ENCODE data around the gene FGG.
"Not testable (repeated sequence)": the region's sequence is repeated elsewhere in the genome, so short reads cannot be mapped to it uniquely, and the experiment has no call there.

The FGG gene

GRCh38 chr4:154611833-154612232, 623 bp downstream of the FGG start:
- DNase-seq (ENCODE audit: low read depth in 2 of 2, low spot score in 1 of 2) = no peak

- DNase-seq (ENCODE audit: low read depth in 2 of 2, low spot score in 1 of 2) = no peak
Measured at GRCh38 chr4:154610582-154610981, 1.9 kb downstream of the FGG start.

DNA sequence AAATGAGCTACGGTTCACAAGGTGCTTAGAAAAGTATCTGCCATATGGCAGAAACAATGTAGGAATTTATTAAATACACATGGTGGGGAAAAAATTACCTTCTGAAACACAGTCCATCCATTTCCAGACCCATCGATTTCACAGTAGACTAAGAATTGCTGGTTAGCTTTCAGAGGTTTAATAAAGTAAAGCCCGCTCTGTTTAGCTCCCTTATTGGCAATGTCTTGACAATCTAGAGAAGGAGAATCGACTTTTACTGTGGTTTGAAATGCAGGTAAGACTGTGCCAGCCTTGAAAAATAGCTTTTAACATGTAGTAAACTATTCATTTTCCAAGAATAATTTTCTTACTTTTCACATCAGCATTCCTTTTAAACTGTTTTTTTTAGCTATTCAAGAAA, 2.9 kb downstream of the FGG start:
- DNase-seq (ENCODE audit: low read depth in 2 of 2, low spot score in 1 of 2) = no peak

DNA sequence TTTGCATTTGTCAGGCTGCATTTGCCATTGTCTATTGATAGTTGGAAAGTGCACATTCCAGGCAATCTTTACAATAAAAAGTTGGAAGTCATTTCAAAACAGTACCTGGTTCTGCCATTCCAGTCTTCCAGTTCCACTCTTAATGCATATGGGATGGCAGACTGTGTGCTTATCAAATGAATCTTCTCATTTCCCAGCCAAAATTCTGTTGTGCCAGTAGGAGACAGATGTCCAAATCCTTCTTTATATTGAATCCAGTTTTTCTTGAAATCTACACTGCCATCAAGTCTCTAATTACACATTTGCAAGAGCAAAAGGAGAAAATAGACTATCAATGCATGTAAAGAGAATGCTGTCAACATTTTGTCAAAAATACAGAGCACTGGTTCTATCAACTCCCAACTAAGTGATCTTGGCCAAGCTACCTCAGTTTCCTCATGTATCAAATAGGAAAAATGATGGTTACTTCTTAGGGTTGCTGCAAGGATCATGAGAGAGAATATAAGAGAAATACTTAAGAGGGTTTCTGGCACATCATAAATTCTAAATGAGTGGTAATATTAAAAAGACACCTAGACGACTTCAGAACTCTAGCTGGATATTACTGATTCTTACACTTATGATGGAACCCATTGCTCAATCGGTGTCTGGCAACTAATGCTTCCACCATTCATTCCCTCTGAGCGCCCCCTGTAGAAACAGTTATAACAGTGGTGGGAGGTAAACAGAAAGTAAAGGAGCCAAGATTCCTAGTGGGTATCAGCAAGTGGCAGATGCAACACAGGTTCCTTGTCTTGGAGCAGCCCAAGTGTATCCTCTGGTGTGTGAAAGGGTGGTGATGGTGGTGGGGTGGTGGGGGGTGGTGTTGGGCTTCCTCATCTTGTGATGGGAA, 3.8 kb downstream of the FGG start:
- no peak for DNase-seq (ENCODE audit: low read depth in 2 of 2, low spot score in 1 of 2)

DNA sequence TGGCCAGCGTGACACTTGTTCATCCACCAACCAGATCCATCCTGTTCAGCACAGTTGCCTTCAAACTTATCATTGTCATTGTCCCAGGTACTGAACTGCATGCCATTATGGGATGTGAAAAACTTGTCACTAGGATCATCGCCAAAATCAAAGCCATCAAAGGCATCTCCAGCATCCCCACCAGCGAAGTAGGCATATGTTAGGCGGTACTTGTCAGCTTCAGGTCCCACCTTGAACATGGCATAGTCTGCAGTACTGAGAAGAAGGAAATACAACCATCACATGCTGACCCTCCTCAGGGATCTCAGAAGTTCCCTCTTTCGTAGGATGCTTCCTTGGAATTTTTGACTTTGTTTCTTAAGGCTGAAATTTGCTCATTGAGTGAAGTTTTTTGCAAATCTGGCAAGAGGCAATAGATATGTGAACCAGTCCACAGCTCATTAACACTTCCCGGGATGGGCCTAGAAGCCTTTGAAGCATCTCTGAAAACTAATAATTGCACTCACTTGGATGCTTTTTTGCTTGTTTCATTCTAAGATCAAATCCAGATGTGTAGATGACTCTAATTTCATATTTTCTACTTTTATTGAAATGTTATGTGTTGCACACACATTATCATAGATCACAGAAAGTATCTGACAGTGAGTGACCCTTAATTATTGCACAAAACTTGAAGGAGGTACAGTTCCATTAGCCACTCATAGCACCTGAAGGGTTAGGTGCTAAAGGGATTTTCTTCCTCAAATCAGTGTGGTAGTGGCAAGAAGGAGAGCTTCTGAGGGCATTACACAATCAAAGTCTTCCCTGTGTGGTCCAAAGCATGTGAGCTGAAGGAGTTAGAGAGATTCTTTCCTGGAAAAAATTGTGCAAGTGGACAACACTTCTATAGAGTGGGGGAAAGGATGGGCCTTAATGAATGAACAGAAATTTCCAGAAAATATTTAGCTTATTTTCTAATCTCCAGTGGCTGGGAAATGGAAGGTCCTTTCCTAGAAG, 5.4 kb downstream of the FGG start:
- no peak for DNase-seq (ENCODE audit: low read depth in 2 of 2, low spot score in 1 of 2)

DNA sequence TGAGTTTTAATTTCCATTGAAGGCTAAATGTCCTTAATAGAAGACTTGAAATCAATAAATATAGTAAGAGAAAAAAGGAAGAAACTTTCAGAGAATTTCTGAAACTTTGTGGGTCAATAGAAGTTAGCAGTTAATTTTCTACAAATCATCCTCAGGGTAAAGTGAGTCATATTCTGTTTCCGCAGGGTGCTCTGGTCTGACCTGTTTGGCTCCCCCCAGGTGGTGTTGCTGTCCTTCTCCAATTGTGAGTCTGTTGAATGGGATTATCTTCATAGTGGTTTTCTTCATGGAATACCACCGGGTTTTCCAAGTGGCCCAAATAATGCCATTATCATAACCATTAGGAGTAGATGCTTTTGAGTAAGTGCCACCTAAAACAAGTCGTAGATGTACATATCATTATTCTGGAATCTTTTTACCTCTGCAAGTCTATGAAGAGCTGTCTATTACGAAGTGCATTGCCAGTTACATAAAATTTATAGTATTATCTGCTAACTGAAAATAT, 7.7 kb downstream of the FGG start:
- no peak for DNase-seq (ENCODE audit: low read depth in 2 of 2, low spot score in 1 of 2)

- no peak for DNase-seq (ENCODE audit: low read depth in 2 of 2, low spot score in 1 of 2)
Measured at GRCh38 chr4:154603033-154603943, 9.2 kb downstream of the FGG start.

- DNase-seq (ENCODE audit: low read depth in 2 of 2, low spot score in 1 of 2) = no peak
Measured at GRCh38 chr4:154602404-154603020, 9.9 kb downstream of the FGG start.

DNA sequence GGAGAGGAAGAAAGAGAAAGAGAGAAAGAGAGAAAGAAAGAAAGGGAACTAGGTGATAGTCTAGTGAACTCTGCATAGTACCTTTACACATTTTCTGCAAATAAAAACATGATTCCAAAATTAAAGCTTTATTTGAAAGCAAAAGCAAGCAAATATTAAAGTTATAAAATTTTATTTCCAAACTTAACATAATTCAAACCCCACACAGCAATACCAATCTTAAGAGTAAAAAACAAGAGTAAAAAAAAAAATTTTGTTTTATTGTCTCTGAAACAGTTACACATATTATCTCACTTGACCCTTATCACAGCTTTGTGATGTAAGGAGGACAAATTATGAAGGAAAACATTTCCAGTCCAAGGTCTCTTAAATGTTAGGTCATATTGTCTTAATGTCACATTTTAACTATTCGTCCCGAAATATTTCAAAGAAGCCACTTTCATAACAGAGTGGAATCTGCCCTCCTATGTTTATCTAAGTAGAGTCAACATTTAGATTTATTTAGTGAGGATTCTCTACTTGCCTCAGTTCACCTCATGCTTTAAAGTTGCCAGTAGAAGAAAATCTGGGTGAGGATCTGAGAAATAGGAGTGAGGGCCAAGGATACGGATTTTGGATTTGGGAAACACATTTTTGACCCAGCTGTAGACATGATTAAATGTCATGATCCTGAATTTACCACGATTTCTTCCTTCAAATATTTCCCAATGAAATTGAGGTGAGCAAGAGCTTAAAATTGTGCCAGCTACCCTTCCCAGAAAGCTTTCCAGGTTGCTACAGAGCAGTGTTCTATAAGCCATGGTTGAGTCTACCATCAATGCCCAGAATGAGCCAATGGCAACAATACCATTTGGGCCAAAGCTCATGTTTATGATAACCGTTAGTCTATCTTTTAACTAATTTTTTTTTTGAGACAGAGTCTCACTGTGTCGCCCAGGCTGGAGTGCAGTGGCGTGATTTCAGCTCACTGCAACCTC, 14.4 kb downstream of the FGG start:
- DNase-seq (ENCODE audit: low read depth in 2 of 2, low spot score in 1 of 2) = no peak

DNA sequence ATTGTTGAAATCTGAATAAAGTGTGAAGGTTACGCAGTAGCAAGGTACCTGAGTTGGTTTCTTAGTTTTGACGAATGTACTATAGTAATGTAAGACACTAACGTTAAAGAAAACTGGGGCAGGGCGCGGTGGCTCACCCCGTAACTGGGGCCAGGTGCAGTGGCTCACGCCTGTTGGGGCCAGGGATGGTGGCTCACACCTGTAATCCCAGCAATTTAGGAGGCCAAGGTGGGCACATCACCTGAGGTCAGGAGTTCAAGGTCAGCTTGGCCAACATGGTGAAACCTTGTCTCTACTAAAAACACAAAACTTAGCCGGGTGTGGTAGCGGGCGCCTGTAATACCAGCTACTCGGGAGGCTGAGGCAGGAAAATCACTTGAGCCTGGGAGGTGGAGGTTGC, 15.2 kb downstream of the FGG start:
- not testable (repeated sequence) for DNase-seq (ENCODE audit: low read depth in 2 of 2, low spot score in 1 of 2)

DNA sequence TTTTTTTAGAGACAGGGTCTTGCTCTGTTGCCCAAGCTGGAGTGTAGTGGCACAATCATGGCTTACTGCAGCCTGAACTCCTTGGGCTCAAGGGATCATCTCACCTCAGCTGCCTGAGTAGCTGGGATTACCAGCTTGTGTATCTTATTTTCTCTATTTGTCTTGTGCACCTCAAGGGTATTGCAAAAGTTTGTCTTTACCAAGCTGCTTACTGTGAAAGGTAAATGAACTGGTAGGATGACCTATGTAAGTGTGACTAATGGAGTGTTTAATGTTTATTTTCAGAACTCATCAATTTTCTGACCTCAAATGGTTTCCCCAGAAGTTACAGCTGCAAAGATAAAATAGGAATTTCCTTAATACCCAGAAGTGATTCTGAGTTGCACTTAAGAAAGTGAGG, 16.6 kb downstream of the FGG start:
- no peak for DNase-seq (ENCODE audit: low read depth in 2 of 2, low spot score in 1 of 2)

- DNase-seq (ENCODE audit: low read depth in 2 of 2, low spot score in 1 of 2) = not testable (repeated sequence)
Measured at GRCh38 chr4:154594343-154594742, 18.1 kb downstream of the FGG start.

GRCh38 chr4:154593868-154594267, 18.6 kb downstream of the FGG start:
- no peak for DNase-seq (ENCODE audit: low read depth in 2 of 2, low spot score in 1 of 2)

- no peak for DNase-seq (ENCODE audit: low read depth in 2 of 2, low spot score in 1 of 2)
Measured at GRCh38 chr4:154591890-154592289, 20.6 kb downstream of the FGG start.

- no peak for DNase-seq (ENCODE audit: low read depth in 2 of 2, low spot score in 1 of 2)
Measured at GRCh38 chr4:154590329-154591006, 22.0 kb downstream of the FGG start, which contains the start of gene FGA. FGA (minus strand) TSS chr4:154590742; CDS start chr4:154590687, 55 bp downstream.

DNA sequence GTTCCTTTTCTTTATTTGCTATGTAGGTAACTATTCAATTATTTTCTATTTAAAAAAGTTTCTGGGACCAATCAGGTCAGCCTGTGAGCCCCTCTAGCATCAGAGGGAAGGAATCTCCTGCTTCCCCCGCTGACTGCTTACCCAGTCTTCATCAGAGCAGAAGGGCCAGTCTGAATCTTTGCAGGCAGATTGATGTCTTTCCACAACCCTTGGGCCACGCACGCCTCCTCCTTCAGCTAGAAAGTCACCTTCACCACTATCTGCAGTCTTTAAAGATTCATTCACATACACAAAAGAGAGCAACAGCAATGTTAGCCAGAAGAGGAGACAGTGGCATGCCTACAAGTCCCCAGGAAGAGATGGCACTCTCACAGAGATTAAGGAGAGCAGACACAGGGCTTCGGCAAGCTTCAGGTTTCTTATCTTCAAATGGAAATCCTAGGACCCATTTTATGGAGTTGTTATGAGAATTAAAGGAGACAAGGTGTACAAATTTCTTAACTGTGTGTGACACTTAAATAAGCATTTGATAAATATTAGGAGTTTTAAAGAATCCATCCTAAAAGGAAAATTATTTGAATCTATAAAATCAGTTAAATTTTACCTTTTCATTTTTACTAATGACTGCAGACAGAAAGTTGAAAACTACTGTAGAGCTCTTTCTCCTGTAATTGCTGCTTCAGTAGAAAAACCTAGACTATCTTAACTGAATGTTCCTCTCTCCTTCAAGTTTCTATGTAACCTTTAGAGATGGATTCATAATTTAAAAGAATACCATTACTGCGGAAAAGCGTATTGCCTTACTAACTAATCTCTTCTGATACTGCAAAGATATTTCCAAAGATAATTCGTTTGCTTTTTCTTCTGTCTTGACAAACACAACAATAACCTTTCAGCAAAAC, 22.9 kb downstream of the FGG start:
- no peak for DNase-seq (ENCODE audit: low read depth in 2 of 2, low spot score in 1 of 2)

DNA sequence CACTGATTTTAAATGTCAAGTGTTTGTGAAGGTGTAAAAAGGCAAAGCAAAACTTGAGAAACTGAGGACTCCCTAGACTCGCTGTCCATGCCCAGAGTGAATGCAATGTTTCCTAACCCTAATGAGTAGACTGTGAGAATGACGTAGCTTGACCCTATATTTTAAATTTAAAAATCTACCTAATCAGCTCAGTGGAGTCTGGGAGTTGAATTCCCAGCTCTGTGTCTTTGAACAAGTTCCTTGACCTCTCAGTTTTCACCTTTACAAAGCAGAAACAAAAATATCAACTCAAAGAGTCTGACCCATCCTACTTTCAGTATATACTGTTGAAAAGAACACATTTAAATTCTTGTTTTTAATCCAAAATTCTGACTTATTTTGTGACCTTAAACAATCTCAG, 24.3 kb downstream of the FGG start:
- DNase-seq (ENCODE audit: low read depth in 2 of 2, low spot score in 1 of 2) = no peak
